Activated naive CD8-positive, alpha-beta T cell (primary cell): Measurements from ENCODE around the gene AARS1.
"Not testable (repeated sequence)": the region's sequence is repeated elsewhere in the genome, so short reads cannot be mapped to it uniquely, and the experiment has no call there.

Experiments
- H3K27ac Mint-ChIP-seq: one replicate; pipeline ENCODE4 v1.8.0; 2021; ENCODE audit warnings: mixed read lengths
- H3K27me3 Mint-ChIP-seq: one replicate; pipeline ENCODE4 v1.8.0; 2021; ENCODE audit warnings: mixed read lengths
- H3K36me3 Mint-ChIP-seq: one replicate; pipeline ENCODE4 v1.8.0; 2021; ENCODE audit warnings: mixed read lengths
- H3K4me1 Mint-ChIP-seq: one replicate; pipeline ENCODE4 v1.8.0; 2021; ENCODE audit warnings: low read depth, mixed read lengths
- H3K4me3 Mint-ChIP-seq: one replicate; pipeline ENCODE4 v1.8.0; 2021; ENCODE audit warnings: mild to moderate bottlenecking, mixed read lengths
- H3K9me3 Mint-ChIP-seq: one replicate; pipeline ENCODE4 v1.8.0; 2021; ENCODE audit warnings: low read depth, mixed read lengths

The AARS1 gene

DNA sequence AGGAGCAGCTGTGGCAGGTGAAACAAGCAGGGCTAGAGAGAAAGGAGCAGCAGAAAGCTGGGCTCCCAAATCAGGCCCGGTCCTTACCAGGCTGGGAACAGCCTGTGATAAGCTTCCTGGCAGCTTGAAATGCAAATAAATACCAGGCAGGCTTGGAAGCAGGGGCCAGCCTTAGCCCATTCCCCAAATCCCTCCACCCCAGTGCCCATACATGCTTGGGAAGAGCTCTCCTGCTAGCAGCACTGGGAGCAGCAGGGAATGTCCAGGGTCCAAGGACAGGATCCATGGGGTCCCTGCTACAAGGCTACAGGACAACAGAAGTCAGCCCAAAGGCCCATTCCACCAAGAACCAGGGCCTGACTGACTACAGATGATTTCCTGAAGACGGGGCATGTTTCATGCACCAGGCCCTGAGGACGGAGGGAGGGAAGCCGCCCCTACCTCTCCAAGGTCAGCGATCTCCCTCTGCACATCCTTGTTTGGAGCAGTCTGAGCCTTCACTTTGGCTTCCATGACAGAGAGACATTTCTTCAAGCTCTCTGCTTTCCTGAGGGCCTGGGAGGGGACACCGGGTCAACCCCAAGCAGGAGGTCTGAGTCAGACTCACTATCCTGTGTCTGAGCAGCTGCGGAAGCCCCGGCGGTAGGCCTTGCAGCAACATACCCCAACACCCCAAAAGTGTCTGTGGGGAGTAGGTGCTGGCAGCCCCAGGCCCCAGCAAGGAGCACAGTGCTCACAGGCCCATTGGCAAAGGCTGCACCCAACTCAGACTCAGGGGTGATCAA, 34.9 kb downstream of the AARS1 start:
- H3K4me1 Mint-ChIP-seq = peaks cover 6% of the 10 kb centered on the region
- H3K27ac Mint-ChIP-seq = no peak overlapping the region
- no peaks in the 10 kb centered on the region for H3K27me3 Mint-ChIP-seq
- peaks cover 2% of the 10 kb centered on the region for H3K36me3 Mint-ChIP-seq
- no peak overlapping the region for H3K4me3 Mint-ChIP-seq
- H3K9me3 Mint-ChIP-seq = no peaks in the 10 kb centered on the region

DNA sequence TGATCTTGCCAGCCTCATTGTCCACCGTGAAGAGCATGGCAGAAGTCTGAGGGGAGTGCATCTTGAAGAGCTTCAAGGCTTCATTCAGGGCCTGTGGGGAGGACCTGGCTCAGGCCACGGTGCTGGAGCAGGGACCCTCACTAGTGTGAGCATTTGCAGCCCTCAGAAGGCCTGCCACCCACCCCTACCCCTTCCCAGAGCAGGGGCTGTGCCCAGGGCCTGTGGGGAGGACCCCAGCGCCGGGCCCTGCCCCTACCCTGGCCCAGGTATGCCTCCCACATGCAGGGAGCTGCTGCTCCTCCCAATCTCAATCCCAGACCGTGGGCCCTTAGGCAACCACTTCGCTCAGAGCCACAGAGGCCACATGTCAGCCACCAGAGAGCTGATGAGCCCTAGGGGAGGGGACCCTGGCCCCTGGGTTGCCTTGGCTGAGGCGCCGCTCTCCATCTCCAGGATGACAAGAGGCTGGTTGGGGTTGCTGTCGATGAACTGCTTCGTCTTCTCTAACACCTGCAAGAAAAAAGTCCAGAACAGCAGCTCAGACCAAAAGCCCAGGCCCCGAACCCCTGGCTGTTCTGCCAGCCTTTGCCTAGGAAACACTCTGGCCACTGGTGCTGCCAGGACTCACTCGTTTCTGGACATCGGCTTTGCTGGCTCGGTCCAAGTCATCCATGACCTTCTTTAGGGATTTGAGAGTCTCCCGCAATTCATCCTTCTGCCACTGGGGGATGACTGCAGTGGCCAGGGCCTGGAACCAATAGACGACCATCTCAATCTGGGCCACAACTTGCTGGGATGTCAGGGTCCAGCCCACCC, 35.8 kb downstream of the AARS1 start:
- Mint-ChIP-seq H3K4me1 (peaks cover 10% of the 10 kb centered on the region), H3K27me3 (no peaks in the 10 kb centered on the region), H3K9me3 (no peaks in the 10 kb centered on the region), H3K4me3 (no peak overlapping the region), H3K36me3 (peaks cover 2% of the 10 kb centered on the region), H3K27ac (no peak overlapping the region)

GRCh38 chr16:70252355-70252988, 36.8 kb downstream of the AARS1 start:
- Mint-ChIP-seq H3K4me3 (peak overlapping the region; percentile 52), H3K9me3 (no peaks in the 10 kb centered on the region), H3K27ac (no peak overlapping the region), H3K4me1 (peaks cover 19% of the 10 kb centered on the region), H3K36me3 (peaks cover 2% of the 10 kb centered on the region), H3K27me3 (no peaks in the 10 kb centered on the region)

- Mint-ChIP-seq H3K4me3 (peak within 1 kb of the TSS; percentile 89), H3K27me3 (no peaks in the 10 kb centered on the region)
These were observed 37.5 kb downstream of the AARS1 start, which contains the start of gene EXOSC6 for GRCh38 chr16:70251629-70252354. Gene EXOSC6 (minus strand): TSS chr16:70251940. CDS start chr16:70251900, 40 bp downstream.

DNA sequence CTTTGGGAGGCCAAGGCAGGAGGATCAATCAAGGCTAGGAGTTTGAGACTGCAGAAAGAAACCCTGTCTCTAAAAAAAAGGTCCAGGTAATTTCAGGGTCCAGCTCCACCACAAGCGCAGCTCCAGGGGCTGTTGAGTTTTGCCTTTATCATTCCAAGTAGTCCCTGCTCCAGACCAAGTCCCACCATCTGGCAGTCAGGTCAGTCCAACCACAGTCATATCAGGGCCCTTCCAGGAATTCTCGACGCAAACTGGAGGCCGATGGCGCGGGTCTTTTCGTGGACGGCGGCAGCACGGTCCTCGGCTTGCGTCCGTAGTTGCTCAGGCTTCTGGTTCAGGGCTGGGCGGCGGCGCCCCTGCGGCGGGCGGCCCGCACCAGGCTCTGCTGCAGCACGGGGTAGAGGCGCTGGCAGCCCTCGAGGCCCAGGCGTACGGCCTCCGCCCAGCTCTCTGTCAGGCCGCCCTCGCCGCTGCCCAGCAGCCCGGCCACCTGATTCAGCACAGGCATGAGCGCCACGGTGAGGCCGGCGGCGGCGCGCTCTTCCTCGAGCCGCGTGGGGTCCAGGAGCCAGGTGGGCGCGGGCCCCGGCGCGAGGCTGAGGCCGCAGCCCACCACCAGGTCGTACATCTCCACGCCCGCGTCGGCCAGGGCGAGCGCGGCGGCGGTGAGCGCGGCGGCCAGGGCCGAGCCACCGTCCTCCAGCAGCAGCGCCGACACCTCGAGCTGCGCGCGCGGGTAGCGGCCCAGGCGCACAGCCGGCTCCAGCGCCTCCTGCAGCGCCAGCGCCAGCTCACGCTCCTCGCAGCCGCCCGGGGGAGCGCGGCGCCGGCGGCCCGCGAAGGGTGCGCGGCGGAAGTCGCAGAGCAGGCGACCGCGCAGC, 38.3 kb downstream of the AARS1 start:
- peak overlapping the region; percentile 89 for H3K4me3 Mint-ChIP-seq
- no peaks in the 10 kb centered on the region for H3K27me3 Mint-ChIP-seq
- H3K4me1 Mint-ChIP-seq = peaks cover 29% of the 10 kb centered on the region
- no peaks in the 10 kb centered on the region for H3K9me3 Mint-ChIP-seq
- H3K36me3 Mint-ChIP-seq = peaks cover 2% of the 10 kb centered on the region
- H3K27ac Mint-ChIP-seq = peak overlapping the region; percentile 86

More at GRCh38 chr16:70251629-70252354, 37.5 kb downstream of the AARS1 start, which contains the start of gene EXOSC6:
- Mint-ChIP-seq H3K9me3 (no peaks in the 10 kb centered on the region), H3K36me3 (peaks cover 2% of the 10 kb centered on the region), H3K4me1 (peaks cover 21% of the 10 kb centered on the region), H3K27ac (peak within 1 kb of the TSS; percentile 86)

DNA sequence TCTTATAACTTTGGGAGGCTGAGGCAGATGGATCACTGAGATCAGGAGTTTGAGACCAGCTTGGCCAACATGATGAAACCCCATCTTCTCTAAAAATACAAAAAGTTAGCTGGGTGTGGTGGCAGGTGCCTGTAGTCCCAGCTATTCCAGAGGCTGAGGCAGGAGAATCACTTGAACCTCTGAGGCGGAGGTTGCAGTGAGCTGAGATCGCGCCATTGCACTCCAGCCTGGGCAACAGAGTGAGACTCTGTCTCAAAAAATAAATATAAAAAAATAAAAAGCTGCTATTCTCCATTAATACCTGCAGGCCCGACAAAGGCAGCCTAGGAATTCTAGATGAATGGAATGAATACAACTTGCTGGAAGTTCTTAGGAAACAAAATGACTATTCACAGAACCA, 39.6 kb downstream of the AARS1 start:
- H3K4me3 Mint-ChIP-seq = peak overlapping the region; percentile 89
- not testable (repeated sequence) for H3K27me3 Mint-ChIP-seq, H3K9me3 Mint-ChIP-seq, H3K36me3 Mint-ChIP-seq
- H3K27ac Mint-ChIP-seq = peak overlapping the region; percentile 77
- H3K4me1 Mint-ChIP-seq = peaks cover 32% of the 10 kb centered on the region

- not testable (repeated sequence) for H3K36me3 Mint-ChIP-seq, H3K4me1 Mint-ChIP-seq, H3K4me3 Mint-ChIP-seq, H3K27me3 Mint-ChIP-seq, H3K9me3 Mint-ChIP-seq, H3K27ac Mint-ChIP-seq
These were observed 50.5 kb downstream of the AARS1 start for GRCh38 chr16:70238773-70239172.

DNA sequence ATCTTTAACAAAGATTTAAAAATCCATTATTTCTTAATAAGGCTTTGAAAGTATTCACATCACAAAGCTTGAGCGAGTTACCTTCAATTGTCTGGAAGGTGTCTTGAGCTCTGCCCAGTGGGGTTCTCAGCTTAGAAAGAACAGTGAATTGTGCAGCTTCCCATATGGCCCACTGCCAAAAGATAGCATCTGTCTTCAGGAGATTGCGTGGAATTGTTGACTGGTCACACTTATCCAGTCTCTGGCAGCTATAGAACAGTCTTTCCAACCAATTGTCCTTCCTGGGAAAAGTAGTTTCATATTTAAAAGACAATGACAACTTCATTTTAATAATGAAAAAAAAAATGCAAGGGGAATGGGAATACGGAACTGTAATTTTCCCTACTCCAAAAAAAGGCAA, 57.5 kb downstream of the AARS1 start:
- H3K9me3 Mint-ChIP-seq, H3K27me3 Mint-ChIP-seq, H3K27ac Mint-ChIP-seq, H3K36me3 Mint-ChIP-seq, H3K4me1 Mint-ChIP-seq, H3K4me3 Mint-ChIP-seq: not testable (repeated sequence)

GRCh38 chr16:70226024-70226423, 63.3 kb downstream of the AARS1 start:
- not testable (repeated sequence) for H3K27me3 Mint-ChIP-seq, H3K4me3 Mint-ChIP-seq, H3K4me1 Mint-ChIP-seq, H3K36me3 Mint-ChIP-seq, H3K9me3 Mint-ChIP-seq, H3K27ac Mint-ChIP-seq

DNA sequence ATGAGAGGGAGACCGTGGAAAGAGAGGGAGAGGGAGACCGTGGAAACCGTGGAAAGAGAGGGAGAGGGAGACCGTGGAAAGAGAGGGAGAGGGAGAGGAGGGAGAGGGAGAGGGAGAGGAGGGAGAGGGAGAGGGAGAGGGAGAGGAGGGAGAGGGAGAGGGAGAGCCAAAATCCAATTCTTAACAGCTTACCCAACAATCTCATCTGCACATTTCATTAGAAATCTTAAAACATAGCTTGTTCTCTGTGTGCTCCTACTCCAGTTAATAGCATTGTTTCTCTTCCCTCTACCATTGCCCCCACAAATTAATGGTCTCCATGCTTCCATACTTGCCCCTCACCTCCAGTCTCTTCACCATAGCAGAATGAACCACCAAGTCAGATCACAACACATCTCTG, 63.9 kb downstream of the AARS1 start:
- not testable (repeated sequence) for H3K27me3 Mint-ChIP-seq, H3K36me3 Mint-ChIP-seq, H3K4me1 Mint-ChIP-seq, H3K4me3 Mint-ChIP-seq, H3K9me3 Mint-ChIP-seq, H3K27ac Mint-ChIP-seq

DNA sequence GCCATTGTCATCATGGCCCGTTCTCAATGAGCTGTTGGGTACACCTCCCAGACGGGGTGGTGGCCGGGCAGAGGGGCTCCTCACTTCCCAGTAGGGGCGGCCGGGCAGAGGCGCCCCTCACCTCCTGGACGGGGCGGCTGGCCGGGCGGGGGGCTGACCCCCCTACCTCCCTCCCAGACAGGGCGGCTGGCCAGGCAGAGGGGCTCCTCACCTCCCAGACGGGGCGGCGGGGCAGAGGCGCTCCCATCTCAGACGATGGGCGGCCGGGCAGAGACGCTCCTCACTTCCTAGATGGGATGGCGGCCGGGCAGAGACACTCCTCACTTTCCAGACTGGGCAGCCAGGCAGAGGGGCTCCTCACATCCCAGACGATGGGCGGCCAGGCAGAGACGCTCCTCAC, 64.7 kb downstream of the AARS1 start:
- H3K4me1 Mint-ChIP-seq, H3K9me3 Mint-ChIP-seq, H3K36me3 Mint-ChIP-seq, H3K27me3 Mint-ChIP-seq, H3K4me3 Mint-ChIP-seq, H3K27ac Mint-ChIP-seq: not testable (repeated sequence)

DNA sequence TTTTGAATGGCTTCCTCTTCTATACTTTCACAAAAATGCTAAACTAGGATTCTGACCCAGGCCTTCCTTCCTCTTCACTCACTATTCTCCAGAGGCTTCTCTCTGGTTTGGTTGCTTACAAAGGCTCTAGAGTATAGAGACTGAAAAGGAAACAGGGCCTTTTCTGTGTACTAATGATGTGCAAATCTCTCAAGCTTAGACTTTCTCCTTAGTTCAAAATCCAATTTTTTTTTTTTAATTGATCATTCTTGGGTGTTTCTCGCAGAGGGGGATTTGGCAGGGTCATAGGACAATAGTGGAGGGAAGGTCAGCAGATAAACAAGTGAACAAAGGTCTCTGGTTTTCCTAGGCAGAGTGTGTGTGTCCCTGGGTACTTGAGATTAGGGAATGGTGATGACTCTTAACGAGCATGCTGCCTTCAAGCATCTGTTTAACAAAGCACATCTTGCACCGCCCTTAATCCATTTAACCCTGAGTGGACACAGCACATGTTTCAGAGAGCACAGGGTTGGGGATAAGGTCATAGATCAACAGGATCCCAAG, 65.3 kb downstream of the AARS1 start:
- not testable (repeated sequence) for H3K27me3 Mint-ChIP-seq, H3K4me3 Mint-ChIP-seq, H3K27ac Mint-ChIP-seq, H3K36me3 Mint-ChIP-seq, H3K9me3 Mint-ChIP-seq, H3K4me1 Mint-ChIP-seq

DNA sequence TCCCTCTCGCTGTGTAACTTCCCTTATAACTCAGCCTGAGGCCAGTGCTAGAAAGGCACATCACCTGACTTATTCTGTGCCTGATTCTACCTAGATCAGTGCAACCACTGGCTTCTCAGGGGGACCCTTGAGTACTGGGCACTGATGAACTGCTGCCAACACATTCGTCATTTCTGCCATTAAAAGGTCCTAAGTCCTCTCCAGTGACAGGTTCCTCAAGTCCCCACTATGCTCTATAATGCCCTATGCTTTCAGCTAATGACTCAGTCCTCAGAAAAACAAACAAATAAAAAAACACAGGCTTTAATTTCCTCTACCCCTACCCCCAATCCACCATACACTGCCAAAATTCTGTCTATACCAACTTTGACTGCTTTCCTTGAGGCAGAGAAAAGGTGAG, 66.1 kb downstream of the AARS1 start:
- not testable (repeated sequence) for H3K36me3 Mint-ChIP-seq, H3K27ac Mint-ChIP-seq, H3K4me3 Mint-ChIP-seq, H3K4me1 Mint-ChIP-seq, H3K9me3 Mint-ChIP-seq, H3K27me3 Mint-ChIP-seq

GRCh38 chr16:70222574-70222973, 66.7 kb downstream of the AARS1 start:
- not testable (repeated sequence) for H3K9me3 Mint-ChIP-seq, H3K27ac Mint-ChIP-seq, H3K36me3 Mint-ChIP-seq, H3K27me3 Mint-ChIP-seq, H3K4me1 Mint-ChIP-seq, H3K4me3 Mint-ChIP-seq
